Measurements from ENCODE around the gene ZNF70.

The ZNF70 gene

GRCh38 chr22:23783265-23784150 is 32.6 kb upstream of the ZNF70 start:
- H3K4me1 ChIP-seq (ENCODE audit: control extremely low read depth in 1 of 4, control insufficient read depth in 4 of 4, insufficient read depth in 4 of 4, low read length in 3 of 4) = peaks cover 8 to 51% (median 44%) of the 10 kb centered on the region in 4 experiments
- POLR2A ChIA-PET = interaction anchor here (1.6 kb wide), 1 partner anchor 12 kb away, joined by 4 read pairs; no protein-coding TSS in a partner anchor
- H3K36me3 ChIP-seq (ENCODE audit: control insufficient read depth in 4 of 4, insufficient read depth in 4 of 4, low read length in 3 of 4) = no peaks in the 10 kb centered on the region
- no peak for DNase-seq
- 89% methylated on average over 10 of the region's 15 CpGs for WGBS (ENCODE audit: insufficient coverage)
- H3K4me3 ChIP-seq (ENCODE audit: control insufficient read depth in 1 of 7, extremely low read depth in 1 of 7, insufficient read depth in 4 of 7, low read depth in 2 of 7, low read length in 6 of 7) = peak overlapping the region in 1 of 7 experiments; percentile 30
- CTCF ChIA-PET = interaction anchor here (0.9 to 1.3 kb wide), 2 partner anchors 9 to 66 kb away, joined by 3 to 8 read pairs; no protein-coding TSS in a partner anchor
- H3K27ac ChIP-seq (ENCODE audit: insufficient read depth in 1 of 2, low read depth in 1 of 2, low read length in 2 of 2, poor library complexity in 1 of 2, severe bottlenecking in 2 of 2) = peak overlapping the region; percentile 6 to 7
- no peaks in the 10 kb centered on the region for H3K9me3 ChIP-seq (ENCODE audit: control extremely low read depth in 1 of 5, control insufficient read depth in 4 of 5, insufficient read depth in 2 of 5, low read depth in 1 of 5, low read length in 4 of 5)
- no peaks in the 10 kb centered on the region for H3K27me3 ChIP-seq (replicated peaks in 2 of 5; ENCODE audit: control insufficient read depth in 4 of 5, insufficient read depth in 5 of 5, low read length in 4 of 5)

GRCh38 chr22:23782703-23783102 is 31.8 kb upstream of the ZNF70 start:
- Histone ChIP-seq H3K4me1 (ENCODE audit: control extremely low read depth in 1 of 4, control insufficient read depth in 4 of 4, insufficient read depth in 4 of 4, low read length in 3 of 4) (peaks cover 3 to 43% (median 37%) of the 10 kb centered on the region in 4 experiments), H3K9me3 (ENCODE audit: control extremely low read depth in 1 of 5, control insufficient read depth in 4 of 5, insufficient read depth in 2 of 5, low read depth in 1 of 5, low read length in 4 of 5) (no peaks in the 10 kb centered on the region), H3K4me3 (ENCODE audit: control insufficient read depth in 1 of 7, extremely low read depth in 1 of 7, insufficient read depth in 4 of 7, low read depth in 2 of 7, low read length in 6 of 7) (no peak overlapping the region), H3K27me3 (replicated peaks in 2 of 5; ENCODE audit: control insufficient read depth in 4 of 5, insufficient read depth in 5 of 5, low read length in 4 of 5) (no peaks in the 10 kb centered on the region), H3K27ac (ENCODE audit: insufficient read depth in 1 of 2, low read depth in 1 of 2, low read length in 2 of 2, poor library complexity in 1 of 2, severe bottlenecking in 2 of 2) (peak overlapping the region in 1 of 2 experiments; percentile 7), H3K36me3 (ENCODE audit: control insufficient read depth in 4 of 4, insufficient read depth in 4 of 4, low read length in 3 of 4) (no peaks in the 10 kb centered on the region)
- no peak for DNase-seq
- ChIA-PET CTCF (no interaction called here), POLR2A (interaction anchor here (0.7 kb wide), 1 partner anchor 9 kb away, joined by 7 read pairs; no protein-coding TSS in a partner anchor)
- WGBS (ENCODE audit: insufficient coverage) = no CpG with 5 or more reads among the region's 1 CpG

- H3K36me3 ChIP-seq (ENCODE audit: control insufficient read depth in 4 of 4, insufficient read depth in 4 of 4, low read length in 3 of 4) = no peaks in the 10 kb centered on the region
- no peaks in the 10 kb centered on the region for H3K9me3 ChIP-seq (ENCODE audit: control extremely low read depth in 1 of 5, control insufficient read depth in 4 of 5, insufficient read depth in 2 of 5, low read depth in 1 of 5, low read length in 4 of 5)
- ChIA-PET CTCF (no interaction called here), POLR2A (interaction anchor here (0.7 kb wide), 1 partner anchor 9 kb away, joined by 7 read pairs; no protein-coding TSS in a partner anchor)
- no peak for DNase-seq
- 95% methylated on average over 16 of the region's 16 CpGs for WGBS (ENCODE audit: insufficient coverage)
- no peaks in the 10 kb centered on the region for H3K27me3 ChIP-seq (replicated peaks in 2 of 5; ENCODE audit: control insufficient read depth in 4 of 5, insufficient read depth in 5 of 5, low read length in 4 of 5)
- H3K27ac ChIP-seq (ENCODE audit: insufficient read depth in 1 of 2, low read depth in 1 of 2, low read length in 2 of 2, poor library complexity in 1 of 2, severe bottlenecking in 2 of 2) = no peak overlapping the region
- peaks cover 0 to 40% (median 35%) of the 10 kb centered on the region in 4 experiments for H3K4me1 ChIP-seq (ENCODE audit: control extremely low read depth in 1 of 4, control insufficient read depth in 4 of 4, insufficient read depth in 4 of 4, low read length in 3 of 4)
- H3K4me3 ChIP-seq (ENCODE audit: control insufficient read depth in 1 of 7, extremely low read depth in 1 of 7, insufficient read depth in 4 of 7, low read depth in 2 of 7, low read length in 6 of 7) = no peak overlapping the region
Observed at GRCh38 chr22:23782252-23782651, 31.3 kb upstream of the ZNF70 start.

- Histone ChIP-seq H3K9me3 (ENCODE audit: control extremely low read depth in 1 of 5, control insufficient read depth in 4 of 5, insufficient read depth in 2 of 5, low read depth in 1 of 5, low read length in 4 of 5) (no peaks in the 10 kb centered on the region), H3K4me1 (ENCODE audit: control extremely low read depth in 1 of 4, control insufficient read depth in 4 of 4, insufficient read depth in 4 of 4, low read length in 3 of 4) (peaks cover 0 to 39% (median 34%) of the 10 kb centered on the region in 4 experiments), H3K4me3 (ENCODE audit: control insufficient read depth in 1 of 7, extremely low read depth in 1 of 7, insufficient read depth in 4 of 7, low read depth in 2 of 7, low read length in 6 of 7) (no peak overlapping the region), H3K27me3 (replicated peaks in 2 of 5; ENCODE audit: control insufficient read depth in 4 of 5, insufficient read depth in 5 of 5, low read length in 4 of 5) (no peaks in the 10 kb centered on the region), H3K36me3 (ENCODE audit: control insufficient read depth in 4 of 4, insufficient read depth in 4 of 4, low read length in 3 of 4) (no peaks in the 10 kb centered on the region), H3K27ac (ENCODE audit: insufficient read depth in 1 of 2, low read depth in 1 of 2, low read length in 2 of 2, poor library complexity in 1 of 2, severe bottlenecking in 2 of 2) (no peak overlapping the region)
- no peak for DNase-seq
- ChIA-PET POLR2A (no interaction called here), CTCF (no interaction called here)
- 98% methylated on average over 10 of the region's 14 CpGs for WGBS (ENCODE audit: insufficient coverage)
Observed at GRCh38 chr22:23781511-23782183, 30.7 kb upstream of the ZNF70 start.

GRCh38 chr22:23781065-23781464 is 30.2 kb upstream of the ZNF70 start:
- Histone ChIP-seq H3K27me3 (replicated peaks in 2 of 5; ENCODE audit: control insufficient read depth in 4 of 5, insufficient read depth in 5 of 5, low read length in 4 of 5) (no peaks in the 10 kb centered on the region), H3K36me3 (ENCODE audit: control insufficient read depth in 4 of 4, insufficient read depth in 4 of 4, low read length in 3 of 4) (no peaks in the 10 kb centered on the region), H3K4me1 (ENCODE audit: control extremely low read depth in 1 of 4, control insufficient read depth in 4 of 4, insufficient read depth in 4 of 4, low read length in 3 of 4) (peaks cover 0 to 33% (median 28%) of the 10 kb centered on the region in 4 experiments), H3K27ac (ENCODE audit: insufficient read depth in 1 of 2, low read depth in 1 of 2, low read length in 2 of 2, poor library complexity in 1 of 2, severe bottlenecking in 2 of 2) (no peak overlapping the region), H3K9me3 (ENCODE audit: control extremely low read depth in 1 of 5, control insufficient read depth in 4 of 5, insufficient read depth in 2 of 5, low read depth in 1 of 5, low read length in 4 of 5) (no peaks in the 10 kb centered on the region), H3K4me3 (ENCODE audit: control insufficient read depth in 1 of 7, extremely low read depth in 1 of 7, insufficient read depth in 4 of 7, low read depth in 2 of 7, low read length in 6 of 7) (no peak overlapping the region)
- 96% methylated on average over 10 of the region's 15 CpGs for WGBS (ENCODE audit: insufficient coverage)
- CTCF ChIA-PET = interaction anchor here (0.8 to 1.0 kb wide), 2 partner anchors 26 to 75 kb away, joined by 3 to 5 read pairs; no protein-coding TSS in a partner anchor
- POLR2A ChIA-PET = no interaction called here
- no peak for DNase-seq

GRCh38 chr22:23780146-23780748 is 29.3 kb upstream of the ZNF70 start:
- no peaks in the 10 kb centered on the region for H3K9me3 ChIP-seq (ENCODE audit: control extremely low read depth in 1 of 5, control insufficient read depth in 4 of 5, insufficient read depth in 2 of 5, low read depth in 1 of 5, low read length in 4 of 5)
- H3K27ac ChIP-seq (ENCODE audit: insufficient read depth in 1 of 2, low read depth in 1 of 2, low read length in 2 of 2, poor library complexity in 1 of 2, severe bottlenecking in 2 of 2) = no peak overlapping the region
- CTCF ChIA-PET = interaction anchor here (0.8 to 1.2 kb wide), 3 partner anchors 9 to 76 kb away, joined by 3 to 5 read pairs (median 3); no protein-coding TSS in a partner anchor
- DNase-seq = no peak
- H3K27me3 ChIP-seq (replicated peaks in 2 of 5; ENCODE audit: control insufficient read depth in 4 of 5, insufficient read depth in 5 of 5, low read length in 4 of 5) = no peaks in the 10 kb centered on the region
- no peak overlapping the region for H3K4me3 ChIP-seq (ENCODE audit: control insufficient read depth in 1 of 7, extremely low read depth in 1 of 7, insufficient read depth in 4 of 7, low read depth in 2 of 7, low read length in 6 of 7)
- POLR2A ChIA-PET = no interaction called here
- peaks cover 0 to 32% (median 26%) of the 10 kb centered on the region in 4 experiments for H3K4me1 ChIP-seq (ENCODE audit: control extremely low read depth in 1 of 4, control insufficient read depth in 4 of 4, insufficient read depth in 4 of 4, low read length in 3 of 4)
- WGBS (ENCODE audit: insufficient coverage) = 95% methylated on average over 19 of the region's 20 CpGs
- no peaks in the 10 kb centered on the region for H3K36me3 ChIP-seq (ENCODE audit: control insufficient read depth in 4 of 4, insufficient read depth in 4 of 4, low read length in 3 of 4)
